HFFc6 (cell line): ENCODE measurements around the gene ALG3. TPM values are rescaled to one million over a fixed set of nuclear protein-coding genes. Genes with fewer than 3 reads are reported as not detected.

ENCODE experiments used
- DNase-seq: peaks from one replicate; pipeline ENCODE4 v3.0.0-alpha.2; 2018
- H3K27ac Mint-ChIP-seq: 2 replicates; pipeline ENCODE4 v1.8.0; 2020; ENCODE audit warnings: mild to moderate bottlenecking, mixed read lengths
- H3K27me3 Mint-ChIP-seq: 2 replicates; pipeline ENCODE4 v1.8.0; 2021; ENCODE audit warnings: mild to moderate bottlenecking, moderate library complexity, mixed read lengths; ENCODE audit not compliant: insufficient read depth
- H3K36me3 Mint-ChIP-seq: 2 replicates; pipeline ENCODE4 v1.8.0; 2021; ENCODE audit warnings: low read depth, mixed read lengths
- H3K4me1 Mint-ChIP-seq: 2 replicates; pipeline ENCODE4 v1.8.0; 2020; ENCODE audit warnings: low read depth, mixed read lengths
- H3K4me3 Mint-ChIP-seq: 2 replicates; pipeline ENCODE4 v1.8.0; 2020; ENCODE audit warnings: mild to moderate bottlenecking, moderate library complexity, mixed read lengths
- H3K9me3 Mint-ChIP-seq: 2 replicates; pipeline ENCODE4 v1.8.0; 2020; ENCODE audit warnings: mild to moderate bottlenecking, mixed read lengths
- CTCF ChIP-seq: fragments of 200-600 bp; sonication (generic); IDR thresholded peaks from 2 replicates; pipeline ENCODE4 v1.5.0; 2021; ENCODE audit warnings: antibody characterized with exemption, mild to moderate bottlenecking
- total RNA-seq, 6 experiments: library from RNA; stranded (reverse); fragmentation: NEBNext Ultra II Directional; extraction: Animal tissue kit (Norgen Biotek cat#: 25700); gene quantifications; 2 replicates in 1 of 6; 3 replicates in 5 of 6; pipeline ENCODE4 v1.2.3, GENCODE V29; 2021

The ALG3 gene
- total RNA-seq, 6 experiments from 2014 or later, result 60.0 to 75.3 (median 69.5) TPM

GRCh38 chr3:184258926-184259325 is 10.2 kb upstream of the ALG3 start:
- Mint-ChIP-seq H3K9me3 (no peaks in the 10 kb centered on the region), H3K4me1 (peaks cover 14% of the 10 kb centered on the region), H3K4me3 (no peak overlapping the region), H3K27me3 (peaks cover 17% of the 10 kb centered on the region), H3K36me3 (no peaks in the 10 kb centered on the region), H3K27ac (no peak overlapping the region)
- no peak for DNase-seq
- no peak for TF ChIP-seq CTCF

GRCh38 chr3:184257083-184257915 is 8.5 kb upstream of the ALG3 start:
- no peak for DNase-seq
- Mint-ChIP-seq H3K27me3 (peaks cover 12% of the 10 kb centered on the region), H3K4me1 (peaks cover 12% of the 10 kb centered on the region), H3K27ac (no peak overlapping the region), H3K4me3 (no peak overlapping the region), H3K9me3 (no peaks in the 10 kb centered on the region), H3K36me3 (no peaks in the 10 kb centered on the region)
- TF ChIP-seq CTCF, result no peak

GRCh38 chr3:184255291-184256039 is 6.7 kb upstream of the ALG3 start:
- no peaks in the 10 kb centered on the region for H3K9me3 Mint-ChIP-seq
- H3K27me3 Mint-ChIP-seq, result peaks cover 5% of the 10 kb centered on the region
- H3K27ac Mint-ChIP-seq, result no peak overlapping the region
- no peaks in the 10 kb centered on the region for H3K36me3 Mint-ChIP-seq
- peaks cover 4% of the 10 kb centered on the region for H3K4me1 Mint-ChIP-seq
- DNase-seq, result no peak
- no peak for TF ChIP-seq CTCF
- H3K4me3 Mint-ChIP-seq, result no peak overlapping the region

- no peaks in the 10 kb centered on the region for H3K9me3 Mint-ChIP-seq
- TF ChIP-seq CTCF, result peak; percentile 93
- no peaks in the 10 kb centered on the region; the same call in 1 of the 2 replicates for H3K4me1 Mint-ChIP-seq
- no peaks in the 10 kb centered on the region; the same call in 1 of the 2 replicates for H3K27me3 Mint-ChIP-seq
- H3K4me3 Mint-ChIP-seq, result peak overlapping the region; percentile 94
- H3K27ac Mint-ChIP-seq, result peak overlapping the region; percentile 98
- no peaks in the 10 kb centered on the region for H3K36me3 Mint-ChIP-seq
- DNase-seq, result peak; percentile 79
These were observed 1.5 kb upstream of the ALG3 start for GRCh38 chr3:184250167-184250828.

- Mint-ChIP-seq H3K4me1 (no peaks in the 10 kb centered on the region; the same call in 1 of the 2 replicates), H3K4me3 (peak within 1 kb of the TSS; percentile 94), H3K36me3 (peaks cover 6% of the 10 kb centered on the region; the same call in 1 of the 2 replicates), H3K27ac (peak within 1 kb of the TSS; percentile 98), H3K9me3 (no peaks in the 10 kb centered on the region), H3K27me3 (no peaks in the 10 kb centered on the region; the same call in 1 of the 2 replicates)
- peak; percentile 54 for TF ChIP-seq CTCF
- peak; percentile 99 for DNase-seq
These were observed 827 bp upstream of the ALG3 start, which contains the start of gene EEF1AKMT4 for GRCh38 chr3:184249412-184250166. TSS of gene EEF1AKMT4 (plus strand) at chr3:184249672. CDS start at chr3:184249695, 23 bp downstream.
